Psoas muscle (tissue), 8 donors: ENCODE data around the gene BCAP31. TPM values are rescaled to one million over a fixed set of nuclear protein-coding genes. Genes with fewer than 3 reads are reported as not detected.
A peak's percentile ranks its signal among the peaks of the same experiment; 100 is the strongest.

Source experiments
- ATAC-seq, 4 donors: fragments of 200-7000 bp; cut with Tn5 transposase; one replicate each; pipeline ENCODE4 v1.9.1; 2020; ENCODE audit warnings: moderate library complexity in 3 of 4, mild to moderate bottlenecking in 2 of 4
- DNase-seq, 2 donors: peaks; one replicate each; pipeline ENCODE4 v3.0.0-alpha.2; 2020
- H3K27ac ChIP-seq: fragments of 200-600 bp; one replicate; pipeline ENCODE4 v1.8.0; 2022
- H3K27me3 ChIP-seq, 3 donors: fragments of 200-600 bp in 1 of 3; one replicate each; pipeline versions ENCODE4 v1.6.1 to v1.8.0; 2013 to 2022; ENCODE audit warnings: low read length in 2 of 3, mild to moderate bottlenecking in 2 of 3, moderate library complexity in 1 of 3; ENCODE audit not compliant: insufficient read depth in 3 of 3
- H3K36me3 ChIP-seq, 2 donors: fragments of 200-600 bp in 1 of 2; one replicate each; pipeline versions ENCODE4 v1.6.1 to v1.8.0; 2013 to 2022; ENCODE audit warnings: low read depth in 1 of 2, mild to moderate bottlenecking in 1 of 2, moderate library complexity in 1 of 2; ENCODE audit not compliant: insufficient read depth in 1 of 2
- H3K4me1 ChIP-seq: fragments of 200-600 bp; one replicate; pipeline ENCODE4 v1.8.0; 2022
- H3K4me3 ChIP-seq: fragments of 200-600 bp; one replicate; pipeline ENCODE4 v1.8.0; 2022; ENCODE audit warnings: mild to moderate bottlenecking
- H3K9me3 ChIP-seq: fragments of 200-600 bp; one replicate; pipeline ENCODE4 v1.8.0; 2022
- WGBS, 3 donors: extraction: QIAGEN DNeasy Blood & Tissue Kit; methylation state at CpG; one replicate each; pipeline versions ENCODE4 v1.1.6 to v1.1.7; 2013; 5-methylcytosine and 5-hydroxymethylcytosine counted together
- intact Hi-C, 2 donors: fragments of 100-400 bp; cut with DNase I; formaldehyde crosslinking; loops; one replicate each; pipeline versions ENCODE4 v1.11.0 to v1.14.2; 2022
- long read RNA-seq, 2 donors: library from polyadenylated mRNA; unstranded; transcript quantifications; one replicate each; pipeline ENCODE4 v2.0.0, GENCODE V29; 2021
- polyA plus RNA-seq, 3 donors: library from polyadenylated mRNA; stranded (reverse); fragments of 200-250 nt; gene quantifications; one replicate each; pipeline ENCODE4 v1.2.3, GENCODE V29; 2013
- total RNA-seq, 4 donors: library from RNA; stranded (reverse); fragmentation: NEBNext Ultra II Directional in 2 of 4; extraction: Animal tissue kit (Norgen Biotek cat#: 25700) in 2 of 4; gene quantifications; one replicate each; pipeline versions ENCODE4 v1.2.1 to v1.2.4, GENCODE V29; 2021 to 2023
- TF ChIP-seq, protein P1 (sequence below): fragments of 200-600 bp; IDR thresholded peaks from one replicate; pipeline ENCODE4 v1.8.0; 2022; ENCODE audit warnings: antibody characterized with exemption
- donor health status: healthy with polysubstance abuse.
- donor health status: DM: no; HTN: no; CAD: no; lungs with moderate emphysema.
- donor health status: Bipolar disorder and iron deficiency.
- donor health status: healthy.
- donor health status: DM: yes; HTN: yes; CAD: no.
- donor health status: DM: no; HTN: no; CAD: no.
- donor health status: DM: no; HTN: no; CAD: no.
- donor health status: DM: yes; HTN: yes; CAD: no.

BCAP31 gene
- 10 to 100 TPM; 65.4 to 71.6 (median 66.0) TPM for total RNA-seq
- polyA plus RNA-seq, result 10 to 100 TPM; 63.7 to 97.3 (median 72.1) TPM
- long read RNA-seq, donor 1, transcript BCAP31-201 (8 exons, 1,643 nt), result major isoform, 62 of 78 reads
- long read RNA-seq, donor 1, partial matches to known transcripts, result 9 of 78 reads
- long read RNA-seq, donor 1, other reads (novel, unspliced or antisense), result 5 of 78 reads
- long read RNA-seq, donor 2, transcript BCAP31-201 (8 exons, 1,643 nt), result major isoform, 94 of 130 reads
- long read RNA-seq, donor 2, partial matches to known transcripts, result 14 of 130 reads
- long read RNA-seq, donor 2, other reads (novel, unspliced or antisense), result 20 of 130 reads

DNA sequence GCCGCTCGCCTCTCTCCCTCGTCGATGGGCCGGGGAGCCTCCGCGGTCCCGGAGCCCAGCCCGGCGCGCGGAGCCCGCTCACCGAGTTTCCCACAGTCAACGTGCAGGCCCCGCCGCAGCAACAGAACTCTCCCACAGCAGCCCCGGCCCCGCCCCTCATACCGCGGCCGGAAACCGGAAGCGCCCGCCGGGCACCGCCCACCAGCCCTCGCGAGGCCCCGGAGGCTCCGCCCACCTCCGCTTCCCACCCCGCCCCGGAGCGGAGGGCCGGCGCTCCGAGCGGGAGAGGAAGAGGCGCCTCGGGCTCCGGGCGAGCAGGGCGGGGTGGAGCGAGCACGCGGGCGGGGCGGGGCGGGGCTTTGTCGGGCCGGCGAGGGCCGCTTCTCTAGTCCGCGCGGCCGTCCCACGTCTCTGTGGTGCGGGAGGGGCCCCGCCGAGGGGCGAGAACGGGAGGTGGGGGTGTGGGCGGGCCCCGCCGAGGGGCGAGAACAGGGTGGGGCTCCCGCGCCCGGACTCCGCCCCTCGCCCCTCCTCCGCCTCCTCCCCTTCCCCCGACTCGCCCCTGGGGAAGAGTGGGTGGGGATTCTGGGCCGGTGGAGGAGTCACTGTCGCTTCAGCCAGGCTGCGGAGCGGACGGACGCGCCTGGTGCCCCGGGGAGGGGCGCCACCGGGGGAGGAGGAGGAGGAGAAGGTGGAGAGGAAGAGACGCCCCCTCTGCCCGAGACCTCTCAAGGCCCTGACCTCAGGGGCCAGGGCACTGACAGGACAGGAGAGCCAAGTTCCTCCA is at the start of gene BCAP31, which contains the start of gene ABCD1:
BCAP31 (minus strand) TSS at position 136 of the 787 bp plus-strand sequence. CDS start 1,143 bp downstream, outside the sequence.
ABCD1 (plus strand) TSS at position 605 of the 787 bp plus-strand sequence. CDS start 411 bp downstream, outside the sequence.
- peak within 1 kb of the TSS; percentile 64 for H3K4me3 ChIP-seq
- 1 to 20% methylated on average over 40 to 49 of the region's 88 CpGs; no CpG with 5 or more reads in 1 of the 3 donors for WGBS, 3 donors
- peaks cover 0 to 4% (median 0%) of the 10 kb centered on the region in 3 donors for H3K27me3 ChIP-seq
- TF ChIP-seq, protein P1, sequence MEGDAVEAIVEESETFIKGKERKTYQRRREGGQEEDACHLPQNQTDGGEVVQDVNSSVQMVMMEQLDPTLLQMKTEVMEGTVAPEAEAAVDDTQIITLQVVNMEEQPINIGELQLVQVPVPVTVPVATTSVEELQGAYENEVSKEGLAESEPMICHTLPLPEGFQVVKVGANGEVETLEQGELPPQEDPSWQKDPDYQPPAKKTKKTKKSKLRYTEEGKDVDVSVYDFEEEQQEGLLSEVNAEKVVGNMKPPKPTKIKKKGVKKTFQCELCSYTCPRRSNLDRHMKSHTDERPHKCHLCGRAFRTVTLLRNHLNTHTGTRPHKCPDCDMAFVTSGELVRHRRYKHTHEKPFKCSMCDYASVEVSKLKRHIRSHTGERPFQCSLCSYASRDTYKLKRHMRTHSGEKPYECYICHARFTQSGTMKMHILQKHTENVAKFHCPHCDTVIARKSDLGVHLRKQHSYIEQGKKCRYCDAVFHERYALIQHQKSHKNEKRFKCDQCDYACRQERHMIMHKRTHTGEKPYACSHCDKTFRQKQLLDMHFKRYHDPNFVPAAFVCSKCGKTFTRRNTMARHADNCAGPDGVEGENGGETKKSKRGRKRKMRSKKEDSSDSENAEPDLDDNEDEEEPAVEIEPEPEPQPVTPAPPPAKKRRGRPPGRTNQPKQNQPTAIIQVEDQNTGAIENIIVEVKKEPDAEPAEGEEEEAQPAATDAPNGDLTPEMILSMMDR, result no peak
- DNase-seq (peak; percentile 89 to 95), ATAC-seq (peak; percentile 80 to 88 (median 82))
- peaks cover 3 to 24% of the 10 kb centered on the region in 2 donors for H3K36me3 ChIP-seq
- intact Hi-C loops, result no loop called here
- no peaks in the 10 kb centered on the region for H3K9me3 ChIP-seq
- peaks cover 40% of the 10 kb centered on the region for H3K4me1 ChIP-seq
- H3K27ac ChIP-seq, result peak within 1 kb of the TSS; percentile 85

- TF ChIP-seq, protein P1, result no peak
- H3K27ac ChIP-seq, result no peak overlapping the region
- H3K9me3 ChIP-seq, result no peaks in the 10 kb centered on the region
- DNase-seq, result peak in 1 of 2 donors; percentile 40
- ATAC-seq, result no peak
- intact Hi-C loops, result no loop called here
- 93 to 96% (median 94%) methylated on average over 11 to 23 of the region's 23 CpGs for WGBS, 3 donors
- H3K4me3 ChIP-seq, result no peak overlapping the region
- H3K36me3 ChIP-seq, result no peaks in the 10 kb centered on the region
- H3K27me3 ChIP-seq, result no peaks in the 10 kb centered on the region
- no peaks in the 10 kb centered on the region for H3K4me1 ChIP-seq
Measured at GRCh38 chrX:153773218-153773611, 49.0 kb upstream of the BCAP31 start.

GRCh38 chrX:153772316-153773217 is 48.4 kb upstream of the BCAP31 start:
- TF ChIP-seq, protein P1, result no peak
- H3K4me1 ChIP-seq, result no peaks in the 10 kb centered on the region
- no peaks in the 10 kb centered on the region for H3K27me3 ChIP-seq
- ATAC-seq, result no peak
- no peak overlapping the region for H3K4me3 ChIP-seq
- no peak overlapping the region for H3K27ac ChIP-seq
- H3K9me3 ChIP-seq, result no peaks in the 10 kb centered on the region
- no peaks in the 10 kb centered on the region for H3K36me3 ChIP-seq
- peak in 1 of 2 donors; percentile 38 for DNase-seq
- intact Hi-C loops, result no loop called here
- WGBS, 3 donors, result 81 to 90% (median 85%) methylated on average over 6 to 21 of the region's 21 CpGs
